ENCODE data around the gene NR2C2. TPM values are rescaled to one million over a fixed set of nuclear protein-coding genes. Genes with fewer than 3 reads are reported as not detected.

The NR2C2 gene
- total and polyA plus RNA-seq, 9 of the 15 experiments (the other 6 are each of a cell fraction or from before 2014, with no cell fraction given): 6.1 to 33.0 (median 14.6) TPM

GRCh38 chr3:14950274-14950673 is 2.9 kb downstream of the NR2C2 start (continued):
- TF ChIP-seq ZBTB40 (IDR thresholded peaks at IDR 0.05): peak; percentile 55
- no peak for TF ChIP-seq ZBTB40 (CRISPR knock-in tag; IDR thresholded peaks at IDR 0.05)
- TF ChIP-seq NFIC (IDR thresholded peaks at IDR 0.05): no peak
- no peak for TF ChIP-seq RNF219 (CRISPR knock-in tag; IDR thresholded peaks at IDR 0.05)
- no peak for TF ChIP-seq RBM14 (IDR thresholded peaks at IDR 0.05; ENCODE audit: borderline replicate concordance, insufficient read depth, low read depth, low read length)
- TF ChIP-seq ETV1 (tag; conservative IDR thresholded peaks at IDR 0.05; ENCODE audit: low read depth): peak; percentile 63
